Activated naive CD8-positive, alpha-beta T cell treated with anti-CD3 and anti-CD28 coated beads, Interleukin-2, amount 50 U/mL, for 24 hours (primary cell): ENCODE results near the gene TLCD1.
"Not testable (repeated sequence)": the region's sequence is repeated elsewhere in the genome, so short reads cannot be mapped to it uniquely, and the experiment has no call there.

Experiments used
- ATAC-seq: fragments of 150-1000 bp; cut with Tn5 transposase; one replicate; pipeline ENCODE4 v1.10.0; 2021
- DNase-seq: peaks from one replicate; pipeline ENCODE4 v3.0.0; 2021
- H3K27ac Mint-ChIP-seq: one replicate; pipeline ENCODE4 v1.8.0; 2021; ENCODE audit warnings: mild to moderate bottlenecking, mixed read lengths
- H3K27me3 Mint-ChIP-seq: one replicate; pipeline ENCODE4 v1.8.0; 2021; ENCODE audit warnings: mixed read lengths
- H3K36me3 Mint-ChIP-seq: one replicate; pipeline ENCODE4 v1.8.0; 2021; ENCODE audit warnings: low read depth, mixed read lengths
- H3K4me1 Mint-ChIP-seq: one replicate; pipeline ENCODE4 v1.8.0; 2021; ENCODE audit warnings: mixed read lengths
- H3K4me3 Mint-ChIP-seq: one replicate; pipeline ENCODE4 v1.8.0; 2021; ENCODE audit warnings: mild to moderate bottlenecking, moderate library complexity, mixed read lengths
- H3K9me3 Mint-ChIP-seq: one replicate; pipeline ENCODE4 v1.8.0; 2021; ENCODE audit warnings: mixed read lengths

TLCD1 gene

DNA sequence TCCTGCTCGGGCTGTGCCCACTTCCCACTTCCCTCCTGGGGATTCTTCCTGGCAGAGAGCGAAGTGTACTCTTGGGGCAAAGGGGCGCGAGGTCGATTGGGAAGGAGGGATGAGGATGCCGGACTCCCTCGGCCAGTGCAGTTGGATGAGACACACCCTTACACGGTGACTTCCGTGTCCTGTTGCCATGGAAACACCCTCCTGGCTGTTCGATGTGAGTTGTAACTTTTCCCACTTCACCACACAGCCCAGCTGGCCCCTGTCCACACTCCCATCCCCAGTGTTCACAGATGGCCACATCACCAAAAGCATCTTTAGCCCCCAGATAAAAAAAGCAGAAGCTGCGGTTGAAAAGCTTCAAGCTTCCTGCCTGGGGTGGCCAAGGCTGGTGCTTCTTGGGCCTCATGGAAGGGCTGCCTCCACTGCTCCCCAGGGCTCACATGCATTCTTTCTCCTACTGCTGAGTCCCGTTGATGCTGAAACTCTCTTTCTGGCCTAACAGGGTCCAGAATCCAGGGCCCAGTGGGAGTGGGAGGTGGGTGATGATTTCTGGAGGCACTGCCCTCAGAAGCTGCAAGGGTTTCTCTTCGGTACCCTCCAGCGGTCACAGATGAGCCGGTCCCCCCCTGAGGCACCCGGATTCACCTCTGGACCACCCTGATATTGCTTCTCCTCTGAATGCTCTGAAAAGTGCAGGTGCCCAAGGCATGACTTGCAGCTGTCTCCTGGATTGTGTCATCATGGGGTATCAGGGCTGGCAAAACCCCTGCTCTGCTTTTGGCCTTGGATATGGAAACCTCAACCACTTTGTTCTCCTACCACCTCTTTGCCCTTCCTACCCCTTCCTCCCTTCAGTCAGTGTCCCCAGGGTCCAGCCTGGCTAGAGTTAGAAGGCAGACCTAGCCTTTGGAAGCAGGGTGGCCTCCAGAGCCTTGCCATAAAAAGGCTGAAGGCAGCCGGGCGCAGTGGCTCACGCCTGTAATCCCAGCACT, 15.6 kb upstream of the TLCD1 start:
- DNase-seq (no peak), ATAC-seq (no peak)
- peaks cover 22% of the 10 kb centered on the region for H3K36me3 Mint-ChIP-seq
- H3K4me1 Mint-ChIP-seq, result peaks cover 59% of the 10 kb centered on the region
- H3K27ac Mint-ChIP-seq, result no peak overlapping the region
- H3K9me3 Mint-ChIP-seq, result peaks cover 3% of the 10 kb centered on the region
- no peaks in the 10 kb centered on the region for H3K27me3 Mint-ChIP-seq
- no peak overlapping the region for H3K4me3 Mint-ChIP-seq

GRCh38 chr17:28740406-28741357, 14.6 kb upstream of the TLCD1 start:
- Mint-ChIP-seq H3K4me3 (no peak overlapping the region), H3K27ac (no peak overlapping the region), H3K27me3 (no peaks in the 10 kb centered on the region), H3K4me1 (peaks cover 56% of the 10 kb centered on the region), H3K36me3 (peaks cover 24% of the 10 kb centered on the region), H3K9me3 (peaks cover 3% of the 10 kb centered on the region)
- DNase-seq (no peak), ATAC-seq (no peak)

GRCh38 chr17:28738680-28739384, 12.8 kb upstream of the TLCD1 start:
- Mint-ChIP-seq H3K36me3 (peaks cover 14% of the 10 kb centered on the region), H3K4me3 (peak overlapping the region; percentile 56), H3K27ac (peak overlapping the region; percentile 88), H3K4me1 (peaks cover 61% of the 10 kb centered on the region), H3K9me3 (peaks cover 3% of the 10 kb centered on the region), H3K27me3 (no peaks in the 10 kb centered on the region)
- ATAC-seq (peak; percentile 67), DNase-seq (peak; percentile 70)

- Mint-ChIP-seq H3K9me3 (peaks cover 3% of the 10 kb centered on the region), H3K4me1 (peaks cover 60% of the 10 kb centered on the region), H3K27me3 (no peaks in the 10 kb centered on the region), H3K27ac (peak overlapping the region; percentile 88), H3K36me3 (peaks cover 14% of the 10 kb centered on the region), H3K4me3 (peak overlapping the region; percentile 56)
- ATAC-seq (peak; percentile 9), DNase-seq (no peak)
Observed at GRCh38 chr17:28737770-28738679, 12.0 kb upstream of the TLCD1 start.

GRCh38 chr17:28737316-28737715, 11.3 kb upstream of the TLCD1 start:
- H3K4me1 Mint-ChIP-seq, result peaks cover 57% of the 10 kb centered on the region
- peaks cover 14% of the 10 kb centered on the region for H3K36me3 Mint-ChIP-seq
- DNase-seq, result no peak
- H3K9me3 Mint-ChIP-seq, result peaks cover 3% of the 10 kb centered on the region
- ATAC-seq, result no peak
- H3K4me3 Mint-ChIP-seq, result no peak overlapping the region
- H3K27ac Mint-ChIP-seq, result no peak overlapping the region
- no peaks in the 10 kb centered on the region for H3K27me3 Mint-ChIP-seq

DNA sequence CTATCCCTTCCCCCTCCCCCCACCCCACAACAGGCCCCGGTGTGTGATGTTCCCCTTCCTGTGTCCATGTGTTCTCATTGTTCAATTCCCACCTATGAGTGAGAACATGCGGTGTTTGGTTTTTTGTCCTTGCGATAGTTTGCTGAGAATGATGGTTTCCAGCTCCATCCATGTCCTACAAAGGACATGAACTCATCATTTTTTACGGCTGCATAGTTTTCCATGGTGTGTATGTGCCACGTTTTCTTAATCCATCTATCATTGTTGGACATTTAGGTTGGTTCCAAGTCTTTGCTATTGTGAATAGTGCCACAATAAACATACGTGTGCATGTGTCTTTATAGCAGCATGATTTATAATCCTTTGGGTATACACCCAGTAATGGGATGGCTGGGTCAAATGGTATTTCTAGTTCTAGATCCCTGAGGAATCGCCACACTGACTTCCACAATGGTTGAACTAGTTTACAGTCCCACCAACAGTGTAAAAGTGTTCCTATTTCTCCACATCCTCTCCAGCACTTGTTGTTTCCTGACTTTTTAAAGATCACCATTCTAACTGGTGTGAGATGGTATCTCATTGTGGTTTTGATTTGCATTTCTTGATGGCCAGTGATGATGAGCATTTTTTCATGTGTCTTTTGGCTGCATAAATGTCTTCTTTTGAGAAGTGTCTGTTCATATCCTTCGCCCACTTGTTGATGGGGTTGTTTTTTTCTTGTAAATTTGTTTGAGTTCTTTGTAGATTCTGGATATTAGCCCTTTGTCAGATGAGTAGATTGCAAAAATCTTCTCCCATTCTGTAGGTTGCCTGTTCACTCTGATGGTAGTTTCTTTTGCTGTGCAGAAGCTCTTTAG, 10.1 kb upstream of the TLCD1 start:
- not testable (repeated sequence) for ATAC-seq, H3K27me3 Mint-ChIP-seq, DNase-seq, H3K9me3 Mint-ChIP-seq, H3K4me3 Mint-ChIP-seq
- H3K4me1 Mint-ChIP-seq, result peaks cover 52% of the 10 kb centered on the region
- H3K27ac Mint-ChIP-seq, result peak overlapping the region; percentile 54
- H3K36me3 Mint-ChIP-seq, result peaks cover 14% of the 10 kb centered on the region

- Mint-ChIP-seq H3K27ac (no peak overlapping the region), H3K27me3 (no peaks in the 10 kb centered on the region), H3K4me3 (no peak overlapping the region), H3K9me3 (peaks cover 3% of the 10 kb centered on the region), H3K4me1 (peaks cover 45% of the 10 kb centered on the region), H3K36me3 (peaks cover 14% of the 10 kb centered on the region)
- ATAC-seq (no peak), DNase-seq (no peak)
Observed at GRCh38 chr17:28735242-28735722, 9.2 kb upstream of the TLCD1 start.

- H3K9me3 Mint-ChIP-seq, result peaks cover 2% of the 10 kb centered on the region
- H3K36me3 Mint-ChIP-seq, result peaks cover 12% of the 10 kb centered on the region
- H3K27me3 Mint-ChIP-seq, result no peaks in the 10 kb centered on the region
- H3K4me3 Mint-ChIP-seq, result no peak overlapping the region
- peaks cover 43% of the 10 kb centered on the region for H3K4me1 Mint-ChIP-seq
- no peak overlapping the region for H3K27ac Mint-ChIP-seq
- ATAC-seq (no peak), DNase-seq (no peak)
Observed at GRCh38 chr17:28734712-28735241, 8.7 kb upstream of the TLCD1 start.

DNA sequence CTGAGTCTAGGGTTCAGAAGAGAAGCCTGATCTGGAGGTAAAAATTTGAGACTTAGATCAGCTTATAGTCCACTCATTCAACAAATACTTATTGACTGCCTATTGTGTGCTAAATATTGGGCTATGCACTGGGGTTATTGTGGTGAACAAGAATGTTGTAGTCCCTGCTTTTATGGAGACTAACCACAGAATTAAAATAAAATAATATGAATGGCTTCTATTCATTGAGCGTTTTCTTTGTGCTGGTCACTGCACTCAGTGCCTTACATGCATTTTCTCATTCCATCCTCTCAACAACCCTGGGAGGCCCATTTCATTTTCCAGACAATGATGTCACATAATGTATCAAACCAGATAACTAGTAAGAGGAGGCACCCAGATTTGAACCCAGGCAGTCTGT, 7.3 kb upstream of the TLCD1 start:
- DNase-seq (no peak), ATAC-seq (no peak)
- Mint-ChIP-seq H3K27me3 (no peaks in the 10 kb centered on the region), H3K36me3 (peaks cover 4% of the 10 kb centered on the region), H3K4me1 (peaks cover 38% of the 10 kb centered on the region), H3K27ac (no peak overlapping the region), H3K4me3 (no peak overlapping the region), H3K9me3 (no peaks in the 10 kb centered on the region)

- Mint-ChIP-seq H3K36me3 (peaks cover 4% of the 10 kb centered on the region), H3K9me3 (no peaks in the 10 kb centered on the region), H3K27ac (peak overlapping the region; percentile 40), H3K27me3 (no peaks in the 10 kb centered on the region), H3K4me1 (peaks cover 35% of the 10 kb centered on the region), H3K4me3 (no peak overlapping the region)
- no peak for DNase-seq
- no peak for ATAC-seq
Observed at GRCh38 chr17:28729950-28730330, 3.9 kb upstream of the TLCD1 start.

DNA sequence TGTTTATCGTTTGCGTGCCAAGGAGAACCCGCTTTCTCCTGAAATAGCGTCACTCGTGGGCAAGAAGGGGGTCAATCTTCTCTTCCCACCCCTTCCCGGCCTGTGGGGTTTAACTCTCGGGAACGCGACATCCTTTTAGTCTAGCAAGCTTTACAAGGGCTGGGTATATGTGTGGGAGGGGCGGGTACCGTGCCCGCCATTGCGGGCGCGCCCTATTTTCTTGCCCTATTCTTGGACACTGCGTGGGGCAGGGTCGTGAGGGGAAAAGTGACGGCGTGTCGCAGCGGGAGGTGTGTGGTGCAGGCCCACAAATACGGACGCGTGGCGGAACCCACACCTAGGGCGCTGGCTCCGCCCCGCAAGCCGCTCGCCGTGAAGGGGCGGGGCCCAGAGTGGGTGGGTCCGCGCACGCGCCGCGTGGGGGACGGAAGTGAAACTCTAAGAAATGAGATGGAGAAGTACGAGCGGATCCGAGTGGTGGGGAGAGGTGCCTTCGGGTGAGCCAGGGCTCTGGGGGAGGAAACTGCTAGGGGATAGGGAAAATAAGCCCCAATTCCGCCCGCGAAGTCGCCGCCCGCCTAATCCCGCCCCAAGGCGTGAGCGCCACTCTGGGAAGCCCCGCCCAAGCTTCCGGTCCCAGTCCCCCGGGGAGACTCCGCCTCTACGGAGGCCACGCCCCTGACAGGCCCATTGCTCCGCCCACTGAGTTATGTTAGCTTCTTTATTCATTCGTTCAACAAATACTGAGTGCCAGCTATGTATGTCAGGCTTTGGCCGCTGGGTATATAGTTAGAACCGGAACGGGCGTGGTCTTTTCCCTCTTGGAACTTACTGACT, 2.5 kb upstream of the TLCD1 start, which contains the start of gene NEK8:
Gene NEK8, plus strand, starts transcription at position 425 of the 837 bp plus-strand sequence. Its CDS starts 26 bp downstream, at position 451.
- Mint-ChIP-seq H3K4me3 (peak within 1 kb of the TSS; percentile 99), H3K36me3 (peaks cover 18% of the 10 kb centered on the region), H3K4me1 (peaks cover 43% of the 10 kb centered on the region), H3K27ac (peak within 1 kb of the TSS; percentile 96), H3K27me3 (no peaks in the 10 kb centered on the region), H3K9me3 (no peaks in the 10 kb centered on the region)
- peak; percentile 17 for ATAC-seq
- DNase-seq, result peak; percentile 99
